Measurements from ENCODE around the gene TRIP10. TPM values are rescaled to one million over a fixed set of nuclear protein-coding genes. Genes with fewer than 3 reads are reported as not detected.

TRIP10 gene
- total and polyA plus RNA-seq, 10 of the 15 experiments (the other 5 are each of a cell fraction or from before 2014, with no cell fraction given) = 0.79 to 54.5 (median 32.5) TPM

- Histone ChIP-seq H3K4me3 (no peak overlapping the region), H3K27me3 (replicated peaks in 1 of 2; ENCODE audit: control insufficient read depth in 2 of 2, insufficient read depth in 2 of 2, low read length in 1 of 2) (no peaks in the 10 kb centered on the region), H3K9ac (ENCODE audit: control insufficient read depth, insufficient read depth, low read length) (no peak overlapping the region), H3K9me3 (replicated peaks; ENCODE audit: control insufficient read depth, insufficient read depth, low read length) (no peaks in the 10 kb centered on the region), H2AFZ (ENCODE audit: control insufficient read depth, low read depth, low read length) (no peak overlapping the region), H3K27ac (ENCODE audit: control insufficient read depth, insufficient read depth) (no peak overlapping the region), H3K79me2 (ENCODE audit: control insufficient read depth, insufficient read depth, low read length) (peaks cover 22% of the 10 kb centered on the region), H3K36me3 (ENCODE audit: control insufficient read depth in 2 of 2, insufficient read depth in 2 of 2, low read length in 1 of 2) (peaks cover 9 to 14% of the 10 kb centered on the region in 2 experiments; a peak in 3 of 4 replicates), H3K4me2 (ENCODE audit: control insufficient read depth, insufficient read depth) (no peak overlapping the region), H4K20me1 (ENCODE audit: control insufficient read depth, insufficient read depth) (no peaks in the 10 kb centered on the region), H3K4me1 (ENCODE audit: control insufficient read depth, insufficient read depth, low read length) (peaks cover 17% of the 10 kb centered on the region)
- ChIA-PET CTCF (interaction anchor here (0.7 kb wide), 1 partner anchor 11 kb away, joined by 4 read pairs; no protein-coding TSS in a partner anchor), RAD21 (ENCODE audit: unreplicated experiment) (interaction anchor here (1.6 kb wide), 1 partner anchor 29 kb away, joined by 4 read pairs; the partner anchor contains the start of gene VAV1), SMC1A (ENCODE audit: uncharacterized antibody, unreplicated experiment) (no interaction called here), POLR2A (interaction anchor here (0.6 to 0.8 kb wide), 3 partner anchors 119 to 468 kb away, joined by 3 to 5 read pairs (median 4); no protein-coding TSS in a partner anchor)
- no TSS peak for BruUV-seq (replicated peaks)
- no peak for TF ChIP-seq IRF3 (IDR thresholded peaks at IDR 0.05)
- TF ChIP-seq BMI1 (IDR thresholded peaks at IDR 0.05; ENCODE audit: borderline replicate concordance) = no peak
- no peak for TF ChIP-seq SMAD5 (IDR thresholded peaks at IDR 0.05; ENCODE audit: low read depth)
- TF ChIP-seq CEBPB (IDR thresholded peaks at IDR 0.05; ENCODE audit: borderline replicate concordance in 1 of 2, low read depth in 2 of 2, low read length in 2 of 2) = no peak
- no peak for TF ChIP-seq NFIC (IDR thresholded peaks at IDR 0.05; ENCODE audit: low read depth, low read length)
- no peak for TF ChIP-seq HDAC6 (IDR thresholded peaks at IDR 0.05; ENCODE audit: unreplicated experiment)
- TF ChIP-seq MTA2 (IDR thresholded peaks at IDR 0.05; ENCODE audit: low read depth) = no peak
- TF ChIP-seq WRNIP1 (IDR thresholded peaks at IDR 0.05; ENCODE audit: borderline replicate concordance, low read depth, low read length) = no peak
- no peak for TF ChIP-seq ZBTB40 (IDR thresholded peaks at IDR 0.05; ENCODE audit: borderline replicate concordance)
- no peak for TF ChIP-seq HDAC2 (IDR thresholded peaks at IDR 0.05)
- TF ChIP-seq IRF4 (IDR thresholded peaks at IDR 0.05; ENCODE audit: low read depth, low read length) = no peak
- no peak for TF ChIP-seq CBX3 (IDR thresholded peaks at IDR 0.05; ENCODE audit: borderline replicate concordance, low read depth)
- TF ChIP-seq NKRF (conservative IDR thresholded peaks at IDR 0.05) = no peak
- in situ Hi-C loops (cut with MboI) = no loop called here
- ATAC-seq (no peak), FAIRE-seq (no peak), DNase-seq (ENCODE audit: low read depth, low spot score) (no peak)
- intact Hi-C loops (cut with micrococcal nuclease; ENCODE audit: unreplicated experiment) = no loop called here
- 97% methylated on average over 7 of the region's 7 CpGs for WGBS (ENCODE audit: insufficient coverage, insufficient replicate concordance, low lambda C conversion rate, missing lambda C conversion rate)
Measured at GRCh38 chr19:6743066-6743465, 3.6 kb downstream of the TRIP10 start.

All from GM12878 (cell line).